Stimulated activated CD4-positive, alpha-beta T cell treated with anti-CD3 and anti-CD28 coated beads, TNF-alpha, amount 100 ng/mL, for 4 hours (primary cell): ENCODE results near the gene ABCB11.
"Not testable (repeated sequence)": the region's sequence is repeated elsewhere in the genome, so short reads cannot be mapped to it uniquely, and the experiment has no call there.

Experiments
- DNase-seq, 3 experiments: peaks; one replicate each; pipeline ENCODE4 v3.0.0-alpha.2; 2020; ENCODE audit warnings: low read depth in 3 of 3

Gene ABCB11

DNA sequence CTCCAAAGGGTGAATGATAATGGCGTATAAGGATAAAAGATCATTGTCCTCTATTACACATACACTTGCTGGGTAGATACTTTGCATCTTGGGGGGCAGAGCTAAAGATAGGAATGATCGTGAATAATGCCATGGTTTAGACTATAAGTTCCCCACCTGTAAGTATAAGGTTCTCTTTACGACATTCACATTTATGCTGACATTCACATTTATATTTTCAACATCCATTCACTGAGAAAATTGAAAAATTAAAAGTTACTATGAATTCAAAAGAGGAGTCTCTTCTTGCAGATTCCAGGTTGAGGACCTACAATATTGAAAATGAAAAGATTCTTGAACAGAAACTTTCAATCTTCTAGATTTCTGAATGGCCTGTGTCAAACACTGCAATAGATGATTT, 138.8 kb downstream of the ABCB11 start:
- no peak for DNase-seq

GRCh38 chr2:168890006-168890782, 140.9 kb downstream of the ABCB11 start, which contains the start of gene SPC25:
Gene SPC25 (minus strand): TSS chr2:168890430. CDS start chr2:168889519, 911 bp downstream.
- DNase-seq, result peak; percentile 60 to 72 (median 66)

GRCh38 chr2:168889635-168890005, 141.5 kb downstream of the ABCB11 start:
- no peak for DNase-seq

- no peak for DNase-seq
These were observed 146.1 kb downstream of the ABCB11 start for GRCh38 chr2:168884975-168885374.

DNA sequence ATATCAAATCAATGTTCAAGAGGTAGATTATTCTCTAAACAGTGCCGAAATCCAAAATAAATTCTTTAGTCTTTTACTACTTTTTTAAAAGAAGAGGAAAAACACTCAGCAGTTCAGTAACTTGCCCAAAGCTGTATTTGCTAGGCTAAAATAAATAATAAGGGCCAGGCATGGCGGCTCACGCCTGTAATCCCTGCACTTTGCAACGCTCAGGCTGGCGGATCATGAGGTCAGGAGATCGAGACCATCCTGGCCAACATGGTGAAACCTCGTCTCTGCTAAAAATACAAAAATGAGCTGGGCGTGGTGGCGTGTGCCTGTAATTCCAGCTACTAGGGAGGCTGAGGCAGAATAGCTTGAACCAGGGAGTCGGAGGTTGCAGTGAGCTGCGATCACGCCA, 149.0 kb downstream of the ABCB11 start:
- not testable (repeated sequence) for DNase-seq

- no peak for DNase-seq
These were observed 156.6 kb downstream of the ABCB11 start for GRCh38 chr2:168874368-168875054.

- not testable (repeated sequence) for DNase-seq
These were observed 160.3 kb downstream of the ABCB11 start for GRCh38 chr2:168870824-168871223.
